ENCODE data around the gene KPTN.

KPTN gene

GRCh38 chr19:47505506-47505905, 21.5 kb upstream of the KPTN start:
- Histone ChIP-seq H3K4me3 (no peak overlapping the region), H3K9ac (ENCODE audit: insufficient read length) (no peak overlapping the region), H3K36me3 (ENCODE audit: insufficient read depth, low read length) (no peaks in the 10 kb centered on the region; the same call in 1 of the 2 replicates), H3K9me3 (ENCODE audit: low read depth, low read length) (no peaks in the 10 kb centered on the region), H3K27ac (no peak overlapping the region)
- TF ChIP-seq POLR2AphosphoS5 (IDR thresholded peaks at IDR 0.05; ENCODE audit: borderline replicate concordance, low read depth, low read length) (no peak), FOXP2 (optimal IDR thresholded peaks at IDR 0.05; ENCODE audit: control extremely low read depth, extremely low read length, insufficient read depth) (no peak), EZH2 (IDR thresholded peaks at IDR 0.05) (no peak)
- no peak for DNase-seq (ENCODE audit: low read depth, low spot score)

- no peak overlapping the region for H3K9ac ChIP-seq (ENCODE audit: insufficient read length)
- H3K4me3 ChIP-seq: no peak overlapping the region
- H3K36me3 ChIP-seq (ENCODE audit: insufficient read depth, low read length): no peaks in the 10 kb centered on the region; the same call in 1 of the 2 replicates
- no peaks in the 10 kb centered on the region for H3K9me3 ChIP-seq (ENCODE audit: low read depth, low read length)
- DNase-seq (ENCODE audit: low read depth, low spot score): no peak
- no peak overlapping the region for H3K27ac ChIP-seq
- TF ChIP-seq POLR2AphosphoS5 (IDR thresholded peaks at IDR 0.05; ENCODE audit: borderline replicate concordance, low read depth, low read length) (no peak), EZH2 (IDR thresholded peaks at IDR 0.05) (no peak)
These were observed 19.8 kb upstream of the KPTN start for GRCh38 chr19:47503826-47504150.

GRCh38 chr19:47503130-47503825, 19.3 kb upstream of the KPTN start:
- Histone ChIP-seq H3K27ac (no peak overlapping the region), H3K9me3 (ENCODE audit: low read depth, low read length) (no peaks in the 10 kb centered on the region), H3K9ac (ENCODE audit: insufficient read length) (no peak overlapping the region), H3K36me3 (ENCODE audit: insufficient read depth, low read length) (no peaks in the 10 kb centered on the region; the same call in 1 of the 2 replicates), H3K4me3 (no peak overlapping the region)
- DNase-seq (ENCODE audit: low read depth, low spot score): no peak
- no peak for TF ChIP-seq POLR2AphosphoS5 (IDR thresholded peaks at IDR 0.05; ENCODE audit: borderline replicate concordance, low read depth, low read length)
- TF ChIP-seq FOXP2 (optimal IDR thresholded peaks at IDR 0.05; ENCODE audit: control extremely low read depth, extremely low read length, insufficient read depth): no peak
- TF ChIP-seq EZH2 (IDR thresholded peaks at IDR 0.05): no peak

- H3K27ac ChIP-seq: no peak overlapping the region
- H3K36me3 ChIP-seq (ENCODE audit: insufficient read depth, low read length): no peaks in the 10 kb centered on the region; the same call in 1 of the 2 replicates
- no peak overlapping the region for H3K4me3 ChIP-seq
- DNase-seq (ENCODE audit: low read depth, low spot score): no peak
- H3K9me3 ChIP-seq (ENCODE audit: low read depth, low read length): no peaks in the 10 kb centered on the region
- no peak for TF ChIP-seq EZH2 (IDR thresholded peaks at IDR 0.05)
- no peak for TF ChIP-seq FOXP2 (optimal IDR thresholded peaks at IDR 0.05; ENCODE audit: control extremely low read depth, extremely low read length, insufficient read depth)
- no peak for TF ChIP-seq POLR2AphosphoS5 (IDR thresholded peaks at IDR 0.05; ENCODE audit: borderline replicate concordance, low read depth, low read length)
- no peak overlapping the region for H3K9ac ChIP-seq (ENCODE audit: insufficient read length)
These were observed 16.1 kb upstream of the KPTN start for GRCh38 chr19:47499863-47500830.

GRCh38 chr19:47499371-47499770, 15.4 kb upstream of the KPTN start:
- no peak for TF ChIP-seq EZH2 (IDR thresholded peaks at IDR 0.05)
- TF ChIP-seq FOXP2 (optimal IDR thresholded peaks at IDR 0.05; ENCODE audit: control extremely low read depth, extremely low read length, insufficient read depth): no peak
- TF ChIP-seq POLR2AphosphoS5 (IDR thresholded peaks at IDR 0.05; ENCODE audit: borderline replicate concordance, low read depth, low read length): no peak
- H3K27ac ChIP-seq: no peak overlapping the region
- H3K36me3 ChIP-seq (ENCODE audit: insufficient read depth, low read length): no peaks in the 10 kb centered on the region; the same call in 1 of the 2 replicates
- DNase-seq (ENCODE audit: low read depth, low spot score): no peak
- H3K9ac ChIP-seq (ENCODE audit: insufficient read length): no peak overlapping the region
- no peak overlapping the region for H3K4me3 ChIP-seq
- H3K9me3 ChIP-seq (ENCODE audit: low read depth, low read length): no peaks in the 10 kb centered on the region

- H3K9ac ChIP-seq (ENCODE audit: insufficient read length): no peak overlapping the region
- DNase-seq (ENCODE audit: low read depth, low spot score): no peak
- no peaks in the 10 kb centered on the region for H3K9me3 ChIP-seq (ENCODE audit: low read depth, low read length)
- H3K36me3 ChIP-seq (ENCODE audit: insufficient read depth, low read length): no peaks in the 10 kb centered on the region; the same call in 1 of the 2 replicates
- no peak overlapping the region for H3K27ac ChIP-seq
- no peak overlapping the region for H3K4me3 ChIP-seq
- TF ChIP-seq EZH2 (IDR thresholded peaks at IDR 0.05): no peak
- TF ChIP-seq FOXP2 (optimal IDR thresholded peaks at IDR 0.05; ENCODE audit: control extremely low read depth, extremely low read length, insufficient read depth): no peak
- no peak for TF ChIP-seq POLR2AphosphoS5 (IDR thresholded peaks at IDR 0.05; ENCODE audit: borderline replicate concordance, low read depth, low read length)
These were observed 14.5 kb upstream of the KPTN start for GRCh38 chr19:47498561-47498960.

- no peak overlapping the region for H3K27ac ChIP-seq
These were observed 14.0 kb upstream of the KPTN start for GRCh38 chr19:47497821-47498520.

More at GRCh38 chr19:47497821-47498520, 14.0 kb upstream of the KPTN start:
- no peak overlapping the region for H3K4me3 ChIP-seq
- DNase-seq (ENCODE audit: low read depth, low spot score): no peak
- TF ChIP-seq POLR2AphosphoS5 (IDR thresholded peaks at IDR 0.05; ENCODE audit: borderline replicate concordance, low read depth, low read length) (no peak), FOXP2 (optimal IDR thresholded peaks at IDR 0.05; ENCODE audit: control extremely low read depth, extremely low read length, insufficient read depth) (no peak), EZH2 (IDR thresholded peaks at IDR 0.05) (no peak)
- no peaks in the 10 kb centered on the region; the same call in 1 of the 2 replicates for H3K36me3 ChIP-seq (ENCODE audit: insufficient read depth, low read length)
- H3K9me3 ChIP-seq (ENCODE audit: low read depth, low read length): no peaks in the 10 kb centered on the region
- H3K9ac ChIP-seq (ENCODE audit: insufficient read length): no peak overlapping the region
